Glomerular endothelial cell (primary cell): ENCODE results near the gene TRIM31. TPM values are rescaled to one million over a fixed set of nuclear protein-coding genes. Genes with fewer than 3 reads are reported as not detected.

Source experiments
- DNase-seq: peaks from one replicate; pipeline ENCODE4 v3.0.0-alpha.2; 2011; ENCODE audit warnings: low read depth, low spot score; ENCODE audit errors: extremely low read depth
- total RNA-seq: library from RNA; depleted of rRNA; stranded (reverse); fragments of >200 nt; gene quantifications from 2 replicates; pipeline ENCODE4 v1.2.3, GENCODE V29; 2015

The TRIM31 gene, protein sequence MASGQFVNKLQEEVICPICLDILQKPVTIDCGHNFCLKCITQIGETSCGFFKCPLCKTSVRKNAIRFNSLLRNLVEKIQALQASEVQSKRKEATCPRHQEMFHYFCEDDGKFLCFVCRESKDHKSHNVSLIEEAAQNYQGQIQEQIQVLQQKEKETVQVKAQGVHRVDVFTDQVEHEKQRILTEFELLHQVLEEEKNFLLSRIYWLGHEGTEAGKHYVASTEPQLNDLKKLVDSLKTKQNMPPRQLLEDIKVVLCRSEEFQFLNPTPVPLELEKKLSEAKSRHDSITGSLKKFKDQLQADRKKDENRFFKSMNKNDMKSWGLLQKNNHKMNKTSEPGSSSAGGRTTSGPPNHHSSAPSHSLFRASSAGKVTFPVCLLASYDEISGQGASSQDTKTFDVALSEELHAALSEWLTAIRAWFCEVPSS
- not detected in 2 replicates for total RNA-seq

DNA sequence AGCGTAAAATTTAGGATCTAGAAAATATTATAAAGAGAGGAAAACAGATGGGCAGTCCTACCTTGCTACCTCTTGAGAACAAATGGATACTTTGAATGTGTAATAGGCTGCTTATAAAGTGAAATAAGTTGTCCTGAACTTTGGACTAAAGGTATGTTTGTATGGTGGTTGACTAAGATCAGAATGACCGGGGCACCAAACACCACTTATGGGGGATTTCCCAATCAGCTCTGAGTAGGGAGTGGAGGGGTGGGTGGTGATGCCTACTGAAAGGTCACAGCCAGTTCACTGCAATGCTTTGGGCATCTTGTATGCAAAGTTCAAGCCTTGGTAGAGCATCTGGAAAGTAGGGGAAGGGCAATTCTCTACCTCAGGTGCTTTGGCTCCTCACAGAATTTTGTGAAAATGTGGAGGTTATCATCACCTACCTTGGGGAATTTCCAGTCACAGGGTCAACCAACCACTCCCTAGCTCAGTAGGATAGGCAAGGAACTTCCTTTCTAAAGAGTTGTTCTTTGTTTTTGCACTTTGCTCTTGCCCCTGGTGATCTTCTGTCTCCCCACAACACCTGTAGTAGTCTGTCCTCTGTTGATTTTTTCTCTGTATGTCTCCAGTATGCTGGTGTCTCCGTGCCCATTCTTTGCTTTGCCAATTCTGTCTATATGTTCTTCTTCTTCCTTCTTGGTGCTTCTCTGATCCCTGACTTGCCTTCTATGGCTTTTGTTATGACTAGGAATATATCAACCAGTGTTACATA lies at the start of gene TRIM31:
TSS of gene TRIM31 (minus strand) at position 88 of the 757 bp plus-strand sequence. CDS start 285 bp downstream, outside the sequence.
- DNase-seq = no peak

DNA sequence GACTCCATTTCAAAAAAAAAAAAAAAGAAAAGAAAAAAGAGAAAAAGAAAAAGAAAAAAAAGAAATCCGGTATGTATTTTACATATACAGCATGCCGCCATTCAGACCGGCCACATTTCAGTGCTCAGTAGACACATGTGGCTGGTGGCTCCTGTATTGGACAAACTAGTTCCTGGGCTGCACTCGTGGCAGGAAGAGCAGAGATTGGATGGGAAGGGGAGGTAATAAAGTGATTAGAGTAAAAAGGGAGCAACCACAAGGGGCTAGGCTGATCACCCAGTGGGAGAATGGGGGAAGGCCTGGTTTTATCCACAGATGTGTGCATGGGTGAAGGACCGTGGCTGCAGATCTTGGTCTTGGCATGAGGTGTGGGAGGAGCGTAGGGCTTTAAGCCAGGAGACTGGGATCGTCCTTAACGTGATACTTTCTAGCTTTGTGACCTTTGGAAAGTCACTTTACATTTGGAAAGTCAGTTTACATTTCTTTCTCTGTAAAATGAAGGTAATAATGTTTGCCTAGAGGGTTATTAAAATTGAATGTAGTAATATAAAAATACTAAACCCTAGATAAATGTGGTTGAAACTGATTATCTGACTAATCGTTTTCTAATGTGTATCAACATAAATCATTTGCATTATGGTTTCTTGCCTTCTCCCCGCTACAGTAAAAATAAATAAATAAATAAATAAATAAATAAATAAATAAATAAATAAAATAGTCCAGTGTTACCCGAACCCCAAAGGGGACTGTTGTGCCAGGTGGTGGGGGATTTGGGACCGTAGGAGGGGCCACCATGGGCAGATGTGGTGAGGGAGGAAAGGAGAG lies 49.6 kb upstream of the TRIM31 start:
- no peak for DNase-seq

DNA sequence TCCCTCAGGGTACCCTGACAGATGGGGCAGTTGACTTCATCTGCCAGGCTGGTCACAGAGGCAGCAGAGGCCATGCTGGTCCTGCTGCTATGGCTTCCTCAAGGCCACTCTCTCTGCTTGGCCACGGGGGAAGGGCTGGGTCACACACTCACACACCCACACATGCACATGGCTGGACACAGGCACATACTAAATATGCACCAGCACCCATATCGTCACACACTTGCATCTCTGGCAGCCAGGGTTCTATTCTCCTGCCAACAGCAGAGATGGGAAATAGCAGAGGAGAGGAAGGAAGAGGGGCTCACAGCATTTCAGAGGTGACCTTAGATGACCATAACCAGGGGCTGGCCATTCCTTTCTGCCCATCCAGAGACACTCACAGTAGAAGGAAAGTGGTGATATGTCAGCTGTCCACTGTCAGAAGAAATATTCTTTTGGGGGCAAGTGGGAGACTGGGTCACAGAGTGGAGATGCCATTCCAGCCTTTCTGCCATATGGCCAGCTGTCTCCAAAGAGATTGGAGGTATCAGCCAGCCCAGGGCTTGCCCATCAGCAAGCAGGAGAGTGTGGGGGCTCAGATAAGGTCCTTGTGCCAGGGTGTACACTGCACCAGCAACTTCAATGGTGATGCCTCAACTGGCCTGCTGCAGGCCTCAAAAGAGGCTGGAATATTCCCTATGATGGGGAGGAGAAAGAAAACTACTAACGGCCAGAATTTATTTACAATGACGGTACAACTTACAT lies 48.1 kb upstream of the TRIM31 start, which contains the start of gene TRIM10:
TSS of gene TRIM10 (minus strand) at position 427 of the 747 bp plus-strand sequence. CDS start at position 74, 353 bp downstream.
- DNase-seq = no peak

DNA sequence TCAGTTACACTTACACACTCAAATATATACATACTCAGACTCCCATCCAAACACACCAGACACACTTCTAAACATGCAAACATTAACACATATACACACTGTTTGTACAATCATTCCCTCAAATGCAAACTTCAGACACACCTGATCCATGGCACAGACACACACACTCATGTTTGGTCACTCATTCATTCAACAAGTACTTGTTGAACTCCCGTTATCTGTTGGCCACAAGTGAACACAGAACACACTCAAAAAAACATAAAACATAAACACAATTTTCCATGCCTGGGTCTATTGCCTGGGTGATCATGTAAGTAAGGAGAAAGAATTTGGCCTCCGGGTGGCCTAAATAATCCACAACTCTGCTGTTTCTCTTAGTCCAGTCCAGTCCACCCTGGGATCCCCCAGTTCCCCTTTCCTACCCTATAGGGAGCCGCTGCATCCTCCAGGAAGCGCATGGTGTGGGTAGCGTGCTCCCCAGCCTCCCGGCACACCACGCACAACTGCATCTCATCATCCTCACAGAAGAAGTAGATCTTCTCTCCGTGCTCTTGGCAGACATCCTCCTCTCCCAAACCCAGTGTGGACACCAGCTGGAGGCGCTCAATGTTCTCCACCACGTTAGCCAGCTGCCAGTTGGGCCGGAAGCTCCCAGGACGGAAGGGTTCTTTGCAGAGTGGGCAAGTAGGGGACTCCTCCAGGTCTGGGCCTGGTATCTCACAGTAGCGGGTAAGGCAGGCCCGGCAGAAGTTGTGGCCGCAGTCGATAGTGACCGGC lies 47.3 kb upstream of the TRIM31 start:
- no peak for DNase-seq

DNA sequence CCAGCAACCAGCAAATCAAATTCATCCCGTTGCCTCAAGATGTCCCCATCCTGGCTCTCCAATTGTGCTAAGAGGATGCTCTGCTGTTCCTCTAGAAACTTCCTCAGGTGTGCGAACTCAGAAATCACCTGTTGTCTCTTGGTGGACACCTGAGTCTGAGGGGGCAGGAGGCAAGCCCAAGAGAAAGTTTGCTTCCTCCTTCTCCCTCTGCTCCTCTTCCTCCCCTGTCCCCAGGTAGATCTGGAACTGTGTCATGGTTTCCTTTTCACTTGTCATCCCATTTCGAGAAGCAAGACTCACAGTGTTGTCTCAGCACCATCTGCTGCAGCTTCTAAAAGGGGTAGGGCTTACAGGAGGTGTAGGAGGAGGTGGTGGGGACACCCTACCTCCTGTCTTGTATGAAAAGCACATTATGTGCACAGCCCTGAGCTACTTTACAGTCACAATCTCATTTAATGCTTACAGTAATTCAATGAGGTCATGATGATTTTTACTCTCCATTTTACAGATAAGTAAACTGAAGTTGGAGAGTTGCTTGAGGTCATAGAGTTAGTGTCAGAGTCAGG lies 45.7 kb upstream of the TRIM31 start:
- no peak for DNase-seq

DNA sequence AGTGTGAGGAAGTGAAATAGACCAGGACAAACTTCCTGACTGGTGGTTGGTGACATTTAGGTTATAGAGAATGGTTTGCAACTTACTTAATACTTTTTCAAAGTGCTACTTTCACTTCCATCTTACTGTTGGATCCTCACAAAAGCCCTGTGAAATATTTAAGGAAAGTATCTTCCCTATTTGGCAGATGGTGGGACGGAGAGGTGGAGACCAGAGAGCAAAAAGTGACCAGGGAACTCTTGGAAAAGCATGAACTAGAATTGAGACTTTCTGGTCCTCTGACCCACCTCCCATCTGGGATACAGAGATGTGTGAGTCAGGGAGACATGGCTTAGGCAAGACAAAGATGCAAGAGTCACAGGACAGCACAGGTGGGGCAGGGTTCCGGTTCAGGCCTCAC lies 45.1 kb upstream of the TRIM31 start:
- DNase-seq = no peak

DNA sequence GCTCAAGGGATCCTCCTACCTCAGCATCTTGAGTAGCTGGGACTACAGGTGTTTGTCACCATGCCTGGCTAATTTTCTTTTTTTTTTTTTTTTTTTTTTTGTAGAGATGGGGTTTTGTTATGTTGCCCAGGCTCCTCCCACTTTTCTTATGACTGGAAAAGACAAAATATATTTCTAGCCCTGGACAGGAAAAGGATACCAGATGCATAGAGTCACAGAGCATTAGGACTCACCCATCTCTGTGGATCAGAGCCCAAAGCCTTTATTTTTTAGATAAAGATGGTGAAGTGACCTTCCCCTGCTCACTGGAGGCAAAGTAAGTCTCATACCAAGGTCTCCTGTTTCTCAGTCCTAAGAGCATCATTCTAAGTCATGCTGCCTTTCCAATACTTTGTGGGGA lies 44.7 kb upstream of the TRIM31 start:
- DNase-seq = no peak

DNA sequence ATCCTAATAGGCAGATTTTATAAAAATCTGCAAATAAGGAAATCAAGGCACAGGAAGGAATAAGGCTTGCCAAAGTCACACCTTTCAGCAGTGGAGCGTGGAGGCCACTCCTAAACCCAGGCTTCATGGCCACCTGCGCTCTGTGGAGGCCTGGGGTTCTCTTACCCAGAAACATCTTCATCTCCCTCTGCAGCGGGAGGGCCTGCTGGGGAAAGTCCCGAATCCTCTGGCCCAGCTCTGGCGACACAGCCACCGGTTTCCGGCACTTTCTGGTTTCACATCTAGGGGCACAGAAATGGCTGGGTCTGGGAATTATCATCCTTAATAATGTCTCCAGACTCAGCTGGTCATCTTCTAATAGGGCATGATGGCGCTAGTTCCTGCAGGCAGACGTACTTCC lies 43.9 kb upstream of the TRIM31 start:
- DNase-seq = no peak

DNA sequence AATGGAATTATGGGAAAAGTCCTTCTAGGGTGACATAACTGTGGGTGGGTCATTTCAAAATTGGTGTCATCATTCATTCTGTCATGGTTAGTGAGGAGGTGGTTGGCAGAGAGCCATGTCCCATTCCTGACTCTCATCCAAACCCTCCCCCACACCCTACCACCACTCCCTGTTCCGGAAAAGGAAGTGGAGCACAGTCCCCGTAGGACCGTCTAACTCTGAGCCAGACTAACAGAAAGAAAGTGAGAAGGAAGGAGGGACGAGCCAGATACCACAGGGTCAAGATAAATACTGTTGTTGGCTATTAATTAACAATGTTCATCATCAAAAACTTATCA lies 43.3 kb upstream of the TRIM31 start:
- no peak for DNase-seq

DNA sequence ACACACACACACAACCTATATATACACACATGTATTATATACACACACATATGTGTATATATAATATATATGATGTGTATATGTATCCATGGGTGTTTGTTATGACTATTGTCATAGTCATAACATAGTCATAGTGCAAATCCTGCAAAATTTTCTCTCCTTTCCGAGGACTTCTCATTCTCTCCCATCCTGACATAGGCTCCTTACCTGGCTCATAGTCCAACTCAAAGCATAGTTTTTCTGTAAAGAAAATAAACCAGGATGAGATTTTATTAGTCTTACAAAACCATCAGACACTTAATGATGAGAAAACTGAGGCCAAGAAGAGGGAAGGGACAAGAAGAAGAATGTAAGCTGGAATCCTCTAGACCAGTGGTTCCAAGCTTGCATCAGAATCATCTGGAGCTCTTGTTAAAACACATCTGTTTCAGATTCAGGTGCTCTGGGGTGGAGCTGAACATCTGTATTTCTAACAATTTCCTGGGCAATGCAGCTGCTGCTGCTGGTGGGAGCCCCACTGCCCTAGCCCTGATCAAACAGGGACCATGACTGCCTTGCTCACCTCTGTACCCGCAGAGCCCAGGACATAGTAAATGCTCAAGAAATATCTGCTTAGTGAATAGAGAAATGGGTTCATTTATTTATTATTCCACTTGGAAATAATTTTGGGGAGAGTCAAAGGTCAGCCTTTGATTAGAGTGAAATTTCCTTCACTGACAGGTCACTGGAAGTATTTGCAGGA lies 42.8 kb upstream of the TRIM31 start:
- no peak for DNase-seq

DNA sequence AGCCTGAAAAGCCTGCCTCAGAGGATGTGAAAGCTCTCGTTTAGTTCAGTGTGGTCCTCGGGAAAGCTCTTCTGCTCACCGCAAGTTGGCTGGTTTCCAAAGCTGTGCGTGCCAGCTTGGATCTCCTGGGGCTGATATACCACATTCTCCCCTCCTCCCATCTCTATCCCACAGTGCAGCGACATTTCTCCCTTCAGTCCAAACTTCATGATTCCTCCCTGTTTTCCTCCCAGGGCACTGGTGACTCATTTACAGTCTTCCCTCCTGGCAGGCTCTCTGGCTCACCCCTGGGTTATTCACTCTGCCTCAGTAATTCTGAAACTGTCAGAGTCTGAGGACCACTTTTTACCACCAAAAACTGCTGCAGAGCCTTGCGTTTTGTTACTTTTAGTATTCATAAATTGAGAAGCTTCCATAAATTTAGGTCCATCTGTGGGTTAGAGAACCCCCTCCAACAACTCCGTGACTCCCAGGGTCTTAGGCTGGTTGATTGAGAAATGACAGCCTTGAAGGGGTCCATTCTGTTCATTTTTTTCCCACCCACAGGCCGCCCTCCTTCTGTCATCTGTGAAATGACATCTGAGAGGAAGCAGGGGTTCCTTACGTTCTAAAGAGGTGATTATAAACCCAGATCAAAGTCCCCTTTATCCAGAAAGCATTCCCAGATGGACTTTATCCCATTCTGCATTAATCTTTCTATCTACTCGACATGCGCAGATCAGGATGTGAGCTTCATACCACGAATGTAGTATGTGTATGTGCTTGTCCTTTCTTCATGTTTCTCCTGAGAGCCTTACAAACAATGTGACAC lies 42.0 kb upstream of the TRIM31 start:
- no peak for DNase-seq

DNA sequence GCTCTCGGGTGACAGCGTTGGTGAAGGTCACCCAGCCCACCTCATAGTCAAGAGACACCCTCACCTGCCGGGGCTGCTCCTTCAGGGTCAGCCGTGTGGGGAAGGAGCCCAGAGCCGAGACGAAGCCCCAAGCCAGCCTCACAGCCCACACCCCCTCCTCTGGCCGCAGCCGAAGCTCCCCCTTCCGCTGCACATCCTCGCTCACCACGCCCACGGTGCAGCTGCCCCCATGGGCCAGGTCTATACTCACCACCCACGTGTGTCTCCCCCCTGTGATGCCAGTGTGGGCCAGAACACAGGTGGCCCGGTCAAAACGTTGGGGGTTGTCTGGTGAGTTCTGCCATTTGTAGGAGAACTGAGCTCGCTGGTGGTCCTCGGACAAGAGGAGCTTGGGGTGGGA lies 41.2 kb upstream of the TRIM31 start:
- no peak for DNase-seq

DNA sequence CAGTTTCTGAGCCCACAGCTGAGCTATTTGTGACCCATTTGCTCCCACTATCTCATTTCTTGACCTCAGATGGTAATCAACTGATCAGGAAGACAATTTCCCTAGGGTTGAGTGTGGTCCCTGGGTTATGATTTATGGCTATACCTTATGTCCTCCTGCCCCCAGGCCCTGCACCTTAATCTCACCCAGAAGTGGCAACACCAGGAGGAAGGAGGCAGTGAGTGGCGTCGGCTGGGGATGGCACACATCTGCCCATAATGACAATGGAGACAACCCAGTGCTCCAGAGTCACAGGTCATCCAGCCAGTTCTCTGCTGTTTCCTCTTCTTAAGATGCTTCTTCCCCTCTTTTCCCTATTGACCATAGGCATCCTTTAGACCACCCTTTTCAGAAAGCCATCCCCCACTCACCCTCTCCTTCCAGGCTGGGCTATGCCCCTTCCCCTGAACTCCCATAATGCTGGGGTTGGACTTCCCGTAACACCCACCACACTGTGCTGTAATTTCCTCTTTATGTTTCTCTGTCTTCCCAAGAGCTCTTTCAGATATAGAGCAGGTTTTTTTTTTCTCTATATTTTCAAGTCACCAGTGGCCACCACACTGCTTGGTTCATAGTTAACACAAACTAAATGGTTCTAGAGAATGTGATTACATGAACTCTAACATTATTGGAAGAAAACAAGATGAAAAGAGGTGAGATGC lies 40.2 kb upstream of the TRIM31 start:
- DNase-seq = no peak

DNA sequence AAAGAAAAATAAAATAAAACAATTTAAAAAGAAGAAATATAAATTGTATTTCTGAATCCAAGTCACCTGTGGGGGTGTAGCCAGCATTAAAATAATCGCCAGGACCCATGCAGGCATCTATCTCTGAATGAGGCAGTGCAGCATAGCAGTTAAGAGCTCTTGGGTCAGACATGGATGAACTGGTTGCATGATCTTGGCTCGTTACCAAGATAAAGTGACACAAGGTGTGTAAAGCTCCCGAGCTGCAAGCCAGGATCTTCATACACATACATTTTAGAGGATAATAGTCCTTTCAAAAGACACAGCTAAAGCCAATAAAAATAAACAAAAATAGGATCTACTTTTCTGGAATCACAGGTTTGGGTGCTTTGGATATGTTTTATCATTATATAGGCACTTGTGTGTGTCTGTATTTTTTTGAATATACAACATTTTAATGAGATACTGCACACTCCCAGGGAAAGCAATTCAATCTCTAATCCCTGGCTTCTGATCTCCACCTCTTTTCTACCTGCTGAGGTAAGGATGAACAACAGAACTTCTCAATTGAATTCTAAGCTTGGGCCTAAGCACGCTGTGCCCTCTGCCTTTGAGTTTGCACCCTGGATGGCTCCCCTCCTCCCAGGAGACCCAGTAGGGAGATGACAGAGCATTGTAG lies 39.3 kb upstream of the TRIM31 start:
- DNase-seq = no peak

DNA sequence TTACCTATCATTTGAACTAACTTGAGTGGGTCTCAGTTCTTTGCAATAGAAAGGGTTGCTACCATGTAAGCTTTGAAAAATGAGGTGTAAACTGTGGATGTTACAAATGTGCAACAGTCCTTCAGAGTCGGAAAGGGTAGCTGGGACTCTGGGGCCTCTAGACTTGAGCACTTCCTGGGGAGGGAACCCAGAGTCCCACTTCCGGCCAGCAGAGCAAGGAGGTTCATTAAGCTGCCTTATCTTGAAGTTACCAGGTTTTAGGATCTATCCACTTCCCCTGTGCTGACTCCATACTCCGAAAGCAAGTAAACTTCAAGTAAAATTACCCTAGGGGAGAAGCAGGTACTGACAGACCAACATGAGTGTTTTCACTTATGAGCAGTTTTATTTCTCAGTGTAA lies 38.7 kb upstream of the TRIM31 start:
- no peak for DNase-seq

DNA sequence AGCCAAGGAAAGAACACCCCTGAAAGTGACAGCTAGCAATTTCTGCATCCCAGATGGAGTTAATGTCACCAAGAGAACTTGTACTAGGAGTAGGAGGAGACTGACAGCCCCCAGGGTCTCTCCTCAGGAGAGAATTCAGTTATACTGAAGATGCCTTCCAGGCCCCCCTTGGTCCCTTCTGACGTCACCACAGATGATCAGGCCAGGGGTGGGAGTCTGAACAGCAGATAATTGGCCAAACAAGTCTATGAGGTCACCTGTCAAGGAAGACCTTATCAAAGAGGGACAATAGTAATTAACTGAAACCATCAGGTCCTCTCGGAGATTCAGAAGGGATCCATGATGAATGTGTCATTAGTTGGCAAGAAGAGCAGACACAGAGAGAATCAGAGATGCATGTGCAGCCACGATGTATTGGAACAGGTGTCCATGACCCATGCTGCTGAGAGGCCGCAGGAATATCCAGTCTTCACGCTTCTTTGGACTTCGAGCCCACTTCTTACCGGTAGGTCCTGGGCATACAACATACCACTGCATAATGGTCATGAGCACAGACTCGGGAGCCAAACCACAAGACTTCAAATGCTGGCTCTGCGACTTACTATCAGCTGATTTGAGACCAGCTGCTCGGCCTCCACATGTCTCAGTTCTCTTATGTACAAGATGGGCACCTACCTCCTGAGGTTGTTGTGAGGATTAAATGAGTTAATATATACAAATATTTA lies 37.9 kb upstream of the TRIM31 start:
- DNase-seq = no peak
